ENCODE measurements around the gene STRIP2. TPM values are rescaled to one million over a fixed set of nuclear protein-coding genes. Genes with fewer than 3 reads are reported as not detected.

STRIP2 gene
- total RNA-seq, 1 experiment from 2014 or later = 10.8 TPM

DNA sequence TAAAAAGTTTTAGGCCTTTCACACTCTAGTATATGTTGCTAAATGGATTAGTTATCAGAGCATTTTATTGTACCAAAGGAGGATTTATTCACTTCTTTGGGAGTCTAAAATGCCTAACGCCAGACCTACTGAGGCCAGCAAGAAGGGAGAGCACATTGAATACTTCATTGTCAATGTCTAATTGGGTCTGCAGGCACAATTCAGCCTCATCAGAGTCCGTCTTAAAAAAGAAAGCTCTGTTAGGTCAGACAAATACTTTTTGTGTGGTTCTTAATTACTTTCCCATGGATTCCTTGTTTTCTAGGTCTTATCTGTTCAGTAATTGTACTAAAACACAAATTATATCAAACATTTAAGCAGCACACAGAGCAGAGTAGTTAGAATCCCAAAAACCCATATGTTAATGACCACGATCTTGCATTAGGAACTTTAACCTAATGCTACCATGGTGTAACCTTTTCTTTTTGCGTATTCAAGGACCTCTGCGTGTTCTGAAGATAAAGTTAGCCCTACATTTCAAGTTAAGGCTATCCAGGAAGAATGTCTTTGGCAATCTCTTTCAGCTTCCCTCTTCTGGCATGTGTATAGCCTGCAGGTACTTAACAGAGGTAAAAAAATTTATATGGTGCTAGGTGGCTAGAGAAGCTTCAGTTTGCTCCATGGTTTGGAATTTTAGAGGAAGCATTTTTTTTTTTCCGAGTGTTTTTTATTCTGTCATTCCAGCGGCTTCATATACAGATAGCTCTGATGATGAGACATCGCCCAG, 45.7 kb upstream of the STRIP2 start:
- Histone ChIP-seq H3K9me2 (ENCODE audit: insufficient read depth) (no peaks in the 10 kb centered on the region), H2AFZ (ENCODE audit: low read depth, low read length, poor library complexity, severe bottlenecking) (no peak overlapping the region), H3K4me2 (ENCODE audit: low read length) (no peak overlapping the region), H3K4me1 (ENCODE audit: control insufficient read depth in 1 of 2, insufficient read depth in 2 of 2, low read length in 2 of 2) (no peaks in the 10 kb centered on the region), H3K27ac (ENCODE audit: low read depth, low read length) (no peak overlapping the region), H3K79me2 (ENCODE audit: insufficient read depth, low read length) (no peaks in the 10 kb centered on the region), H4K20me1 (ENCODE audit: insufficient read depth) (no peaks in the 10 kb centered on the region), H3K27me3 (ENCODE audit: insufficient read depth, low read length) (no peaks in the 10 kb centered on the region), H3K9ac (ENCODE audit: low read length) (no peak overlapping the region), H3K4me3 (replicated peaks in 1 of 2; ENCODE audit: low read depth in 1 of 2, low read length in 2 of 2) (no peak overlapping the region), H3K9me3 (ENCODE audit: control insufficient read depth in 1 of 2, insufficient read depth in 1 of 2, low read depth in 1 of 2, low read length in 2 of 2) (no peaks in the 10 kb centered on the region), H3K36me3 (ENCODE audit: control insufficient read depth in 1 of 2, insufficient read depth in 2 of 2, low read length in 2 of 2) (no peaks in the 10 kb centered on the region)
- no peak for ATAC-seq
- ChIA-PET CTCF (interaction anchor here (0.8 to 4.3 kb wide), 4 partner anchors 12 to 21 kb away, joined by 3 to 30 read pairs (median 5); no protein-coding TSS in a partner anchor), POLR2A (interaction anchor here (1.0 kb wide), 1 partner anchor 45 kb away, joined by 3 read pairs; the partner anchor contains the start of gene STRIP2), RAD21 (ENCODE audit: low non-redundant PET in 1 of 2, low total read pairs in 2 of 2, uncharacterized antibody in 2 of 2, unreplicated experiment in 2 of 2) (no interaction called here)
- BruUV-seq (replicated peaks) = no TSS peak
- intact Hi-C loops (cut with micrococcal nuclease) = no loop called here
- DNase-seq (ENCODE audit: low read depth, low spot score) = no peak
- no peak for TF ChIP-seq FOSL1 (IDR thresholded peaks at IDR 0.05; ENCODE audit: low read depth)
- TF ChIP-seq MAX (IDR thresholded peaks at IDR 0.05) = no peak
- no peak for TF ChIP-seq REST (IDR thresholded peaks at IDR 0.05; ENCODE audit: low read depth)
- no peak for TF ChIP-seq YY1 (IDR thresholded peaks at IDR 0.05; ENCODE audit: extremely low read depth, insufficient replicate concordance, low read depth, low read length)
- TF ChIP-seq RAD21 (IDR thresholded peaks at IDR 0.05; ENCODE audit: low read depth) = no peak
- TF ChIP-seq EGR1 (IDR thresholded peaks at IDR 0.05; ENCODE audit: low read depth) = no peak
- TF ChIP-seq ELF1 (IDR thresholded peaks at IDR 0.05; ENCODE audit: borderline replicate concordance, low read depth) = no peak
- TF ChIP-seq, protein P1, sequence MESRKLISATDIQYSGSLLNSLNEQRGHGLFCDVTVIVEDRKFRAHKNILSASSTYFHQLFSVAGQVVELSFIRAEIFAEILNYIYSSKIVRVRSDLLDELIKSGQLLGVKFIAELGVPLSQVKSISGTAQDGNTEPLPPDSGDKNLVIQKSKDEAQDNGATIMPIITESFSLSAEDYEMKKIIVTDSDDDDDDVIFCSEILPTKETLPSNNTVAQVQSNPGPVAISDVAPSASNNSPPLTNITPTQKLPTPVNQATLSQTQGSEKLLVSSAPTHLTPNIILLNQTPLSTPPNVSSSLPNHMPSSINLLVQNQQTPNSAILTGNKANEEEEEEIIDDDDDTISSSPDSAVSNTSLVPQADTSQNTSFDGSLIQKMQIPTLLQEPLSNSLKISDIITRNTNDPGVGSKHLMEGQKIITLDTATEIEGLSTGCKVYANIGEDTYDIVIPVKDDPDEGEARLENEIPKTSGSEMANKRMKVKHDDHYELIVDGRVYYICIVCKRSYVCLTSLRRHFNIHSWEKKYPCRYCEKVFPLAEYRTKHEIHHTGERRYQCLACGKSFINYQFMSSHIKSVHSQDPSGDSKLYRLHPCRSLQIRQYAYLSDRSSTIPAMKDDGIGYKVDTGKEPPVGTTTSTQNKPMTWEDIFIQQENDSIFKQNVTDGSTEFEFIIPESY (IDR thresholded peaks at IDR 0.05; ENCODE audit: extremely low read depth, insufficient replicate concordance, low read length) = no peak
- no peak for TF ChIP-seq JUND (IDR thresholded peaks at IDR 0.05)
- TF ChIP-seq EZH2phosphoT487 (IDR thresholded peaks at IDR 0.05; ENCODE audit: borderline replicate concordance) = no peak
- TF ChIP-seq CTCF (IDR thresholded peaks at IDR 0.05 in 2 of 3, conservative IDR thresholded peaks at IDR 0.05 in 1 of 3; ENCODE audit: borderline replicate concordance in 1 of 3, insufficient read depth in 1 of 3, low read depth in 2 of 3, low read length in 2 of 3) = no peak
